ENCODE results near the gene RAB44.

The RAB44 gene

DNA sequence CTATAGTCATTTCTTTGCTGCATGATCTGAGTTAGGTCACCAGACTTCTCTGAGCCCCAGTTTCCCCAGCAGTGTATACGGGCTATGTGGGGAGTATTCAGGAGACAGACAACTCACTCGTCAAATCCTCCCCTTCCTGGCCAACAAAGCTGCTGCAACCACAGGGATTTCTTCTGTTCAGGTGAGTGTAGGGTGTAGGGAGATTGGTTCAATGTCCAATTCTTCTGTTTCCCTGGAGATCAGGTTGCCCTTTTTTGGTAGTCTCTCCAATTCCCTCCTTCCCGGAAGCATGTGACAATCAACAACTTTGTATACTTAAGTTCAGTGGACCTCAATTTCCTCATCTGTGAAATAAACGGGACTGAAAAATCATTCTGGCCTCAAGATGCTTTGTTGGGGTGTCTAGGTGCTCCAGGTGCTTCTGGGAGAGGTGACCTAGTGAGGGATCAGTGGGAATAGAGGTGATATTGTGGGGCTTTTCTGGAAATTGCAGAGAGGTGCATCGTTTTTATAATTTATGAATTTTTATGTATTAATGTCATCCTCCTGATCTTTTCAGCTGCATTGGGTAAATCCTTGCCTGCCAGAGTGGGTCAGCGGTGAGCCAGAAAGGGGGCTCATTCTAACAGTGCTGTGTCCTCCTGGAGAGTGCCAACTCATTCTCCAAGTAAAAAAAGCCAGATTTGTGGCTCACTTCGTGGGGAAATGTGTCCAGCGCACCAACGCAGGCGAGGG lies 19.7 kb upstream of the RAB44 start:
- Mint-ChIP-seq H3K4me3 (peak overlapping the region; percentile 76), H3K36me3 (no peaks in the 10 kb centered on the region), H3K27ac (no peak overlapping the region), H3K9me3 (ENCODE audit: low read depth) (no peaks in the 10 kb centered on the region), H3K27me3 (no peaks in the 10 kb centered on the region), H3K4me1 (ENCODE audit: low read depth) (peaks cover 40% of the 10 kb centered on the region)

- peaks cover 46% of the 10 kb centered on the region for H3K4me1 Mint-ChIP-seq (ENCODE audit: low read depth)
- no peaks in the 10 kb centered on the region for H3K27me3 Mint-ChIP-seq
- H3K9me3 Mint-ChIP-seq (ENCODE audit: low read depth): no peaks in the 10 kb centered on the region
- peak within 1 kb of the TSS; percentile 90 for H3K4me3 Mint-ChIP-seq
- H3K36me3 Mint-ChIP-seq: no peaks in the 10 kb centered on the region
- H3K27ac Mint-ChIP-seq: peak within 1 kb of the TSS; percentile 85
Observed at GRCh38 chr6:36678488-36679042, 19.1 kb upstream of the RAB44 start, which contains the start of gene CDKN1A. Gene CDKN1A, plus strand, starts transcription at chr6:36678714. Its CDS starts 5,388 bp downstream, at chr6:36684102.

GRCh38 chr6:36679043-36679833 lies 18.4 kb upstream of the RAB44 start:
- Mint-ChIP-seq H3K27me3 (no peaks in the 10 kb centered on the region), H3K4me3 (peak overlapping the region; percentile 90), H3K27ac (peak overlapping the region; percentile 85), H3K9me3 (ENCODE audit: low read depth) (no peaks in the 10 kb centered on the region), H3K4me1 (ENCODE audit: low read depth) (peaks cover 48% of the 10 kb centered on the region), H3K36me3 (no peaks in the 10 kb centered on the region)

- Mint-ChIP-seq H3K27me3 (peaks cover 1% of the 10 kb centered on the region), H3K4me1 (ENCODE audit: low read depth) (peaks cover 39% of the 10 kb centered on the region), H3K27ac (no peak overlapping the region), H3K9me3 (ENCODE audit: low read depth) (no peaks in the 10 kb centered on the region), H3K36me3 (no peaks in the 10 kb centered on the region), H3K4me3 (peak overlapping the region; percentile 42)
Observed at GRCh38 chr6:36682328-36683144, 15.1 kb upstream of the RAB44 start.

DNA sequence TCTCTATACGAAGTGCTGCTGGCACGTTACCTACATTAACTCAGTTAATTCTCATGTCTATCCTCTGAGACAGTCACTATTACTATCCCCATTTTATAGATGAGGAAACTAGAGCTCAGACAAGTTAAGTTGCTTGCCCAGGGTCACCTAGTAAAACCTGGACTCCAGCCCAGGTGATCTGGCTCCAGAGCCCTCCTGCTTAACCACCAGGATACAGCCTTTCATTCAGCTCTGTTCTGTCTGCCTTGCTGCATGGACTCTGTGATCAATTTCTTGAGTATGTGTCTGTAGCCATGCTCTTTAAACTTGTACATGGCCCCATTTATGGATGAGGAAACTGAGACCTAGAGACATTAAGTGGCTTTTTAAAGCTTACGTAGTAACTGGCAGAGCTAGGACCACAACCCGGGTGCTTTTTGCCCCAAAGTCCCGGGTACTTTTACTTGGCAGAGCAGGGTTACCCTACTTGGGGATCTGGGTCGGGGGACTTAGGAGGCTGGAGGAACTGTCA lies 14.4 kb upstream of the RAB44 start:
- no peak overlapping the region for H3K4me3 Mint-ChIP-seq
- H3K4me1 Mint-ChIP-seq (ENCODE audit: low read depth): peaks cover 33% of the 10 kb centered on the region
- H3K36me3 Mint-ChIP-seq: no peaks in the 10 kb centered on the region
- H3K27me3 Mint-ChIP-seq: peaks cover 1% of the 10 kb centered on the region
- H3K9me3 Mint-ChIP-seq (ENCODE audit: low read depth): no peaks in the 10 kb centered on the region
- H3K27ac Mint-ChIP-seq: no peak overlapping the region

GRCh38 chr6:36683656-36684446 lies 13.8 kb upstream of the RAB44 start:
- no peaks in the 10 kb centered on the region for H3K9me3 Mint-ChIP-seq (ENCODE audit: low read depth)
- H3K27me3 Mint-ChIP-seq: peaks cover 1% of the 10 kb centered on the region
- no peak overlapping the region for H3K4me3 Mint-ChIP-seq
- no peak overlapping the region for H3K27ac Mint-ChIP-seq
- peaks cover 29% of the 10 kb centered on the region for H3K4me1 Mint-ChIP-seq (ENCODE audit: low read depth)
- H3K36me3 Mint-ChIP-seq: peaks cover 2% of the 10 kb centered on the region

- Mint-ChIP-seq H3K9me3 (ENCODE audit: low read depth) (no peaks in the 10 kb centered on the region), H3K27ac (no peak overlapping the region), H3K36me3 (peaks cover 2% of the 10 kb centered on the region), H3K4me1 (ENCODE audit: low read depth) (peaks cover 29% of the 10 kb centered on the region), H3K27me3 (peaks cover 1% of the 10 kb centered on the region), H3K4me3 (no peak overlapping the region)
Observed at GRCh38 chr6:36684447-36684812, 13.2 kb upstream of the RAB44 start.

- Mint-ChIP-seq H3K4me1 (ENCODE audit: low read depth) (peaks cover 29% of the 10 kb centered on the region), H3K9me3 (ENCODE audit: low read depth) (no peaks in the 10 kb centered on the region), H3K36me3 (peaks cover 2% of the 10 kb centered on the region)
Observed at GRCh38 chr6:36685166-36685924, 12.3 kb upstream of the RAB44 start.

DNA sequence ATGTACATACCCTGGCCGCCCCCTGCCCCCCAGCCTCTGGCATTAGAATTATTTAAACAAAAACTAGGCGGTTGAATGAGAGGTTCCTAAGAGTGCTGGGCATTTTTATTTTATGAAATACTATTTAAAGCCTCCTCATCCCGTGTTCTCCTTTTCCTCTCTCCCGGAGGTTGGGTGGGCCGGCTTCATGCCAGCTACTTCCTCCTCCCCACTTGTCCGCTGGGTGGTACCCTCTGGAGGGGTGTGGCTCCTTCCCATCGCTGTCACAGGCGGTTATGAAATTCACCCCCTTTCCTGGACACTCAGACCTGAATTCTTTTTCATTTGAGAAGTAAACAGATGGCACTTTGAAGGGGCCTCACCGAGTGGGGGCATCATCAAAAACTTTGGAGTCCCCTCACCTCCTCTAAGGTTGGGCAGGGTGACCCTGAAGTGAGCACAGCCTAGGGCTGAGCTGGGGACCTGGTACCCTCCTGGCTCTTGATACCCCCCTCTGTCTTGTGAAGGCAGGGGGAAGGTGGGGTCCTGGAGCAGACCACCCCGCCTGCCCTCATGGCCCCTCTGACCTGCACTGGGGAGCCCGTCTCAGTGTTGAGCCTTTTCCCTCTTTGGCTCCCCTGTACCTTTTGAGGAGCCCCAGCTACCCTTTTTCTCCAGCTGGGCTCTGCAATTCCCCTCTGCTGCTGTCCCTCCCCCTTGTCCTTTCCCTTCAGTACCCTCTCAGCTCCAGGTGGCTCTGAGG lies 11.5 kb upstream of the RAB44 start:
- Mint-ChIP-seq H3K4me3 (no peak overlapping the region), H3K9me3 (ENCODE audit: low read depth) (no peaks in the 10 kb centered on the region), H3K27ac (no peak overlapping the region), H3K27me3 (peaks cover 1% of the 10 kb centered on the region), H3K4me1 (ENCODE audit: low read depth) (peaks cover 22% of the 10 kb centered on the region), H3K36me3 (peaks cover 2% of the 10 kb centered on the region)

More at GRCh38 chr6:36685166-36685924, 12.3 kb upstream of the RAB44 start:
- Mint-ChIP-seq H3K27me3 (peaks cover 1% of the 10 kb centered on the region), H3K27ac (no peak overlapping the region), H3K4me3 (no peak overlapping the region)

GRCh38 chr6:36686668-36687513 lies 10.7 kb upstream of the RAB44 start:
- Mint-ChIP-seq H3K27ac (no peak overlapping the region), H3K9me3 (ENCODE audit: low read depth) (no peaks in the 10 kb centered on the region), H3K4me1 (ENCODE audit: low read depth) (peaks cover 24% of the 10 kb centered on the region), H3K36me3 (peaks cover 2% of the 10 kb centered on the region), H3K27me3 (peaks cover 1% of the 10 kb centered on the region), H3K4me3 (no peak overlapping the region)

DNA sequence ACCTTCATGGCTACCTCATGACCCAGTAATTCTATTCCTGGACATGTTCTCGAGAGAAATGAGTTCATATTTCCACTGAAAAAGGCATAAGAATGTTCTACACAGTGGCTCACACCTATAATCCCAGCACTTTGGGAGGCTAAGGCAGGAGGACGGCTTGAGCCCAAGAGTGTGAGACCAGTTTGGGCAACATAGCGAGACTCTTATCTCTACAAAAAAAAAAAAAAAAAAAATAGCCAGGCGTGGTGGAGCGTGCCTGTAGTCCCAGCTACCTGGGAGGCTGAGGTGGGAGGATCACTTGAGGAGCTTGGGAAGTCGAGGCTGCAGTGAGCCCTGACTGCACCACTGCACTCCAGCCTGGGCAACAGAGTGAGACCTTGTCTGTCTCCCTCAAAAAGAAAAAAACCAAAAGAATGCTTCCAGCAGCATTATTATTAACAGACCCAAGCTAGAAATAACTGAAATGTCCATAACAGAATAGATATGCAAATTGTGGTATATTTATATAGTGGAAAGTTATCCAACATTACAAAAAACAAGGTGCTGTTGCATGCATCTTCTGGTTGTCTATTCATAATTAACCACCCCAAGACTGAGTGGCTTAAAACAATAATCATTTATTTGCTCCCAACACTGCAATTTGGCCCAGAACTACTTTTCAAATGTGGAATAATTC lies 9.4 kb upstream of the RAB44 start:
- Mint-ChIP-seq H3K27ac (no peak overlapping the region), H3K36me3 (peaks cover 2% of the 10 kb centered on the region), H3K4me3 (no peak overlapping the region), H3K9me3 (ENCODE audit: low read depth) (no peaks in the 10 kb centered on the region), H3K4me1 (ENCODE audit: low read depth) (peaks cover 19% of the 10 kb centered on the region), H3K27me3 (peaks cover 1% of the 10 kb centered on the region)

DNA sequence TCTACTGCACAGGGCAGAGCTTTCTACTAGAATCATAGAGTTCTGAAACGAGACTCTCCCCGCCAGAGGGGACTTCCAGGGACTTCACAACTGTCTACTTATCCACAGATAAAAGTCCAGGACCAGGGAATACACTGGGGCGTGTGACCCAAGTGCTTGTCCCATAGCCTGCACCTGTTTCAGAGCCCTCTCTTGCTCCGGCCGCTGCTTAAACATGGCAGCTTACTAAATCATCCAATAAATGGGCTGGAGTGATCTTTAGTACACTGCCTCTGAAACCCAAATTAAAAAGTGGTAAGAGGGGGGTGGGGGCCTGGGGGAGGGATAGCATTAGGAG lies 8.9 kb upstream of the RAB44 start:
- Mint-ChIP-seq H3K4me1 (ENCODE audit: low read depth) (peaks cover 17% of the 10 kb centered on the region), H3K36me3 (peaks cover 2% of the 10 kb centered on the region), H3K4me3 (no peak overlapping the region), H3K9me3 (ENCODE audit: low read depth) (no peaks in the 10 kb centered on the region), H3K27me3 (peaks cover 1% of the 10 kb centered on the region), H3K27ac (no peak overlapping the region)
